Spleen (tissue), 11 donors: ENCODE measurements around the gene CLEC4G. TPM values are rescaled to one million over a fixed set of nuclear protein-coding genes. Genes with fewer than 3 reads are reported as not detected.
A peak's percentile ranks its signal among the peaks of the same experiment; 100 is the strongest.

ENCODE experiments used
- DNase-seq: peaks from one replicate; pipeline ENCODE4 v3.0.0-alpha.2; 2020
- H3K27ac ChIP-seq, 8 donors: fragments of 200-600 bp; sonication (generic) in 7 of 8; 1 replicate in 4 of 8; 2 replicates in 4 of 8; pipeline versions ENCODE4 v1.5.0 to v1.8.0; 2016 to 2021; ENCODE audit warnings: inconsistent platforms in 4 of 8, mild to moderate bottlenecking in 4 of 8, moderate library complexity in 1 of 8
- H3K27me3 ChIP-seq, 7 donors: fragments of 200-600 bp; sonication (generic) in 6 of 7; replicated peaks in 1 of 7; 1 replicate in 4 of 7; 2 replicates in 3 of 7; pipeline versions ENCODE4 v1.5.0 to v1.8.0; 2016 to 2021; ENCODE audit warnings: inconsistent platforms in 3 of 7, mild to moderate bottlenecking in 1 of 7
- H3K36me3 ChIP-seq, 6 donors: fragments of 200-600 bp; sonication (generic) in 5 of 6; 1 replicate in 4 of 6; 2 replicates in 2 of 6; pipeline versions ENCODE4 v1.5.0 to v1.8.0; 2016 to 2021; ENCODE audit warnings: inconsistent platforms in 2 of 6
- H3K4me1 ChIP-seq, 6 donors: fragments of 200-600 bp; sonication (generic) in 5 of 6; 1 replicate in 3 of 6; 2 replicates in 3 of 6; pipeline versions ENCODE4 v1.5.0 to v1.8.0; 2016 to 2021; ENCODE audit warnings: inconsistent platforms in 3 of 6
- H3K4me3 ChIP-seq, 8 donors: fragments of 200-600 bp; sonication (generic) in 7 of 8; 1 replicate in 4 of 8; 2 replicates in 4 of 8; pipeline versions ENCODE4 v1.5.0 to v1.8.0; 2016 to 2021; ENCODE audit warnings: inconsistent platforms in 4 of 8, mild to moderate bottlenecking in 4 of 8, moderate library complexity in 2 of 8
- H3K9me3 ChIP-seq, 8 donors: fragments of 200-600 bp; sonication (generic) in 7 of 8; 1 replicate in 4 of 8; 2 replicates in 4 of 8; pipeline versions ENCODE4 v1.5.0 to v1.8.0; 2016 to 2021; ENCODE audit warnings: inconsistent platforms in 4 of 8
- POLR2A ChIP-seq, 3 donors: fragments of 450-650 bp; IDR thresholded peaks; one replicate each; pipeline ENCODE4 v1.5.1; 2017; ENCODE audit warnings: antibody characterized with exemption in 3 of 3, mild to moderate bottlenecking in 1 of 3
- POLR2AphosphoS5 ChIP-seq, 3 donors: sonication (generic); formaldehyde crosslinking; IDR thresholded peaks; one replicate each; pipeline ENCODE4 v1.5.1; 2017; ENCODE audit warnings: antibody characterized with exemption in 3 of 3
- WGBS, 5 donors: extraction: QIAGEN DNeasy Blood & Tissue Kit in 3 of 5; methylation state at CpG; one replicate each; pipeline versions ENCODE4 v1.1.5 to v1.1.7; 2013 to 2018; 5-methylcytosine and 5-hydroxymethylcytosine counted together
- intact Hi-C: fragments of 100-400 bp; cut with DNase I; formaldehyde crosslinking; loops from one replicate; pipeline ENCODE4 v1.15.0; 2023; ENCODE audit warnings: low total_unique reads
- polyA plus RNA-seq, 3 donors: library from polyadenylated mRNA; stranded (reverse); fragments of 200-250 nt; gene quantifications; one replicate each; pipeline ENCODE4 v1.2.1, GENCODE V29; 2013
- total RNA-seq, 7 donors: library from RNA; depleted of rRNA in 3 of 7; stranded (reverse); fragments of >200 nt in 3 of 7; fragmentation: NEBNext Ultra II Directional in 4 of 7; extraction: Animal tissue kit (Norgen Biotek cat#: 25700) in 4 of 7; gene quantifications; one replicate each; pipeline versions ENCODE4 v1.1.0 to v1.2.1, GENCODE V29; 2016 to 2021
- TF ChIP-seq, protein P1 (sequence below), 11 experiments: fragments of 200-600 bp in 7 of 11; fragments of 450-650 bp in 4 of 11; sonication (generic) in 4 of 11; IDR thresholded peaks in 8 of 11; conservative IDR thresholded peaks in 3 of 11; 1 replicate in 7 of 11; 2 replicates in 4 of 11; pipeline versions ENCODE4 v1.4.0 to v1.8.0; 2016 to 2021; ENCODE audit warnings: antibody characterized with exemption in 11 of 11, inconsistent platforms in 4 of 11, mild to moderate bottlenecking in 1 of 11
- donor health status: healthy with polysubstance abuse.
- donor health status: DM: no; HTN: no; CAD: no; lungs with moderate emphysema.
- donor health status: DM: no; HTN: no; CAD: no.
- donor health status: Bipolar disorder and iron deficiency.
- donor health status: healthy.
- donor health status: DM: no; HTN: no; CAD: no.
- donor health status: DM: yes; HTN: yes; CAD: no.

Gene CLEC4G
- total and polyA plus RNA-seq, 10 donors, result 0.34 to 4.0 (median 1.0) TPM; not detected in 1

DNA sequence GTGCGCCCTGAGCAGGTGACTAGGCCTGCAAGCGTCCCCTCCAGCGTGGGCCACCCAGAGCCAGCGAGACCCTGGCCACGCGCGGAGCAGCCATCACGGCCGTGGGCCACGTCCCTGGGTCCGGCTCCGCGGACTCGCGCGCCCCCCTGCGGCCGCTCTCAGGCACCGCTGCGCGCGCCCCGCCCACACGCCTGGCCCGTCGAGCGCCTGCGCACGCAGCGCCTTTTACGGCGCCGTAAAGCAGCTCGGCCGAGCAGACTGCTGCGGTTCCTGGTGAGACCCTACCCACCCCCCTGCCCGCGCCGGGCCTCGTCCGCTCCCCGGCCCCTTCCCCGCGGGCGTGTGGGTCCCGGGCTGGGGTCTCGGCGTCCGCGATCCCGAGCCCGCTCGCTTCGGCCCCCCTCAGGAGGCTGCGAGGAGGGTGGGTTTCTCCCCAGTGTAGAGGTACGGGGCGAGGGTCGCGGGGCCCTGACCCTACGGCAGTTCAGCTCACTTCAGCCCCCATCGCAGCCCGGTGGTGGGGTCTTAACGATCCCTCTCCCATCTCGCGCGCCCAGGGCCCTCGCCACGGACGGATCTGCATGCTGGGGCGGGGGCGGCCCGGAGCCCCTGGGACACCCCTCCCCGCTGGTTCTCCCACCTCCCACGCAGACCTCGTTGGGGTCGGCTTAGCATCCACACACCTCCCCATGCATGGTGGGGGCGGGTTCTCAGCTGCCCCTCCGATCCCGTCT lies 51.1 kb downstream of the CLEC4G start, which contains the start of gene TRAPPC5:
Gene TRAPPC5 (plus strand): TSS at position 228 of the 734 bp plus-strand sequence. CDS start 1,421 bp downstream, outside the sequence.
- H3K36me3 ChIP-seq, result peaks cover 0 to 39% (median 29%) of the 10 kb centered on the region in 6 donors
- peaks cover 6 to 80% (median 42%) of the 10 kb centered on the region in 6 donors for H3K4me1 ChIP-seq
- intact Hi-C loops, result loop anchor here (5.0 kb wide), 2 partner anchors 113 to 117 kb away; no protein-coding TSS in a partner anchor
- no peaks in the 10 kb centered on the region for H3K9me3 ChIP-seq
- peaks cover 0 to 42% (median 14%) of the 10 kb centered on the region in 7 donors for H3K27me3 ChIP-seq
- peak within 1 kb of the TSS; percentile 78 to 100 (median 94) for H3K4me3 ChIP-seq
- 0 to 1% (median 0%) methylated on average over 24 to 79 of the region's 79 CpGs for WGBS, 5 donors
- TF ChIP-seq, protein P1, sequence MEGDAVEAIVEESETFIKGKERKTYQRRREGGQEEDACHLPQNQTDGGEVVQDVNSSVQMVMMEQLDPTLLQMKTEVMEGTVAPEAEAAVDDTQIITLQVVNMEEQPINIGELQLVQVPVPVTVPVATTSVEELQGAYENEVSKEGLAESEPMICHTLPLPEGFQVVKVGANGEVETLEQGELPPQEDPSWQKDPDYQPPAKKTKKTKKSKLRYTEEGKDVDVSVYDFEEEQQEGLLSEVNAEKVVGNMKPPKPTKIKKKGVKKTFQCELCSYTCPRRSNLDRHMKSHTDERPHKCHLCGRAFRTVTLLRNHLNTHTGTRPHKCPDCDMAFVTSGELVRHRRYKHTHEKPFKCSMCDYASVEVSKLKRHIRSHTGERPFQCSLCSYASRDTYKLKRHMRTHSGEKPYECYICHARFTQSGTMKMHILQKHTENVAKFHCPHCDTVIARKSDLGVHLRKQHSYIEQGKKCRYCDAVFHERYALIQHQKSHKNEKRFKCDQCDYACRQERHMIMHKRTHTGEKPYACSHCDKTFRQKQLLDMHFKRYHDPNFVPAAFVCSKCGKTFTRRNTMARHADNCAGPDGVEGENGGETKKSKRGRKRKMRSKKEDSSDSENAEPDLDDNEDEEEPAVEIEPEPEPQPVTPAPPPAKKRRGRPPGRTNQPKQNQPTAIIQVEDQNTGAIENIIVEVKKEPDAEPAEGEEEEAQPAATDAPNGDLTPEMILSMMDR (IDR thresholded peaks at IDR 0.05 in 8 of 11, conservative IDR thresholded peaks at IDR 0.05 in 3 of 11), result peak; percentile 37 to 100 (median 100)
- TF ChIP-seq POLR2A (IDR thresholded peaks at IDR 0.05) (peak in 2 of 3 donors; percentile 47 to 67), POLR2AphosphoS5 (IDR thresholded peaks at IDR 0.05) (peak; percentile 91 to 93 (median 91))
- peak; percentile 98 for DNase-seq
- peak within 1 kb of the TSS; percentile 78 to 98 (median 96) for H3K27ac ChIP-seq

GRCh38 chr19:7679771-7680605 lies 51.9 kb downstream of the CLEC4G start:
- Histone ChIP-seq H3K27ac (peak overlapping the region in 7 of 8 donors; percentile 91 to 98 (median 97)), H3K27me3 (peaks cover 0 to 47% (median 14%) of the 10 kb centered on the region in 7 donors), H3K36me3 (peaks cover 0 to 31% (median 26%) of the 10 kb centered on the region in 6 donors), H3K4me3 (peak overlapping the region in 7 of 8 donors; percentile 78 to 97 (median 93)), H3K9me3 (no peaks in the 10 kb centered on the region), H3K4me1 (peaks cover 6 to 88% (median 46%) of the 10 kb centered on the region in 6 donors)
- intact Hi-C loops, result loop anchor here (5.0 kb wide), 2 partner anchors 113 to 117 kb away; no protein-coding TSS in a partner anchor
- 50 to 60% (median 56%) methylated on average over 22 of the region's 22 CpGs for WGBS, 5 donors
- TF ChIP-seq POLR2A (IDR thresholded peaks at IDR 0.05) (no peak), POLR2AphosphoS5 (IDR thresholded peaks at IDR 0.05) (no peak)
- TF ChIP-seq, protein P1 (IDR thresholded peaks at IDR 0.05 in 8 of 11, conservative IDR thresholded peaks at IDR 0.05 in 3 of 11), result no peak
- peak; percentile 70 for DNase-seq

DNA sequence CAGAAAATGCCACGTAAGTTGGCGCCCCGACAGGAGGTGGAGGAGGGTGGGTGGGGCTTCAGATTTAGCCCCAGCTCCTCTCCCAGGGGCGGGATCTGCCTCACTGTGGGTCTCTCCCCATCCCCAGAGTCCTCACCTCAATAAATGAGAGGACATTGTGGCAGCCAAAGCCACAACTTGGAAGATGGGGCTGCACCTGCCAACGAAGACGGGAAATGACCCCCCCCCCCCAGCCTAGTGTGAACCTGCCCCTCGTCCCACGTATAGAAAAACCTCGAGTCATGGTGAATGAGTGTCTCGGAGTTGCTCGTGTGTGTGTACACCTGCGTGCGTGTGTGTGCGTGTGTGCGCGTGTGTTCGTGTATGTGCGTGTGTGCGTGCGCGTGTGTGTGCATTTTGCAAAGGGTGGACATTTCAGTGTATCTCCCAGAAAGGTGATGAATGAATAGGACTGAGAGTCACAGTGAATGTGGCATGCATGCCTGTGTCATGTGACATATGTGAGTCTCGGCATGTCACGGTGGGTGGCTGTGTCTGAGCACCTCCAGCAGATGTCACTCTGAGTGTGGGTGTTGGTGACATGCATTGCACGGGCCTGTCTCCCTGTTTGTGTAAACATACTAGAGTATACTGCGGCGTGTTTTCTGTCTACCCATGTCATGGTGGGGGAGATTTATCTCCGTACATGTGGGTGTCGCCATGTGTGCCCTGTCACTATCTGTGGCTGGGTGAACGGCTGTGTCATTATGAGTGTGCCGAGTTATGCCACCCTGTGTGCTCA lies 52.7 kb downstream of the CLEC4G start:
- WGBS, 5 donors, result 37 to 51% (median 42%) methylated on average over 19 to 30 of the region's 30 CpGs
- peak; percentile 91 for DNase-seq
- intact Hi-C loops, result no loop called here
- H3K4me3 ChIP-seq, result peak overlapping the region in 5 of 8 donors; percentile 13 to 96 (median 26)
- TF ChIP-seq, protein P1 (IDR thresholded peaks at IDR 0.05 in 8 of 11, conservative IDR thresholded peaks at IDR 0.05 in 3 of 11), result peak in 10 of 11 experiments; percentile 29 to 69 (median 56)
- no peak for TF ChIP-seq POLR2A (IDR thresholded peaks at IDR 0.05)
- TF ChIP-seq POLR2AphosphoS5 (IDR thresholded peaks at IDR 0.05), result peak in 1 of 3 donors; percentile 12
- peak overlapping the region in 7 of 8 donors; percentile 54 to 98 (median 97) for H3K27ac ChIP-seq
- no peaks in the 10 kb centered on the region for H3K9me3 ChIP-seq
- peaks cover 0 to 23% (median 20%) of the 10 kb centered on the region in 6 donors for H3K36me3 ChIP-seq
- H3K4me1 ChIP-seq, result peaks cover 6 to 95% (median 48%) of the 10 kb centered on the region in 6 donors
- peaks cover 0 to 47% (median 14%) of the 10 kb centered on the region in 7 donors for H3K27me3 ChIP-seq

Other genes with a start within 250 kb of the CLEC4G start
- gene PEX11G, start 243.1 kb downstream of the CLEC4G start, total RNA-seq, result 1 to 10 TPM; 2.3 to 9.6 (median 5.2) TPM
- 1 to 10 TPM; 3.4 to 7.8 (median 4.0) TPM for gene PEX11G, start 243.1 kb downstream of the CLEC4G start, polyA plus RNA-seq
- 10 to 100 TPM; 22.8 to 50.5 (median 43.6) TPM for gene ZNF358, start 216.0 kb downstream of the CLEC4G start, total RNA-seq
- gene ZNF358, start 216.0 kb downstream of the CLEC4G start, polyA plus RNA-seq, result 10 to 100 TPM; 23.8 to 44.6 (median 30.6) TPM
- gene MCOLN1, start 209.5 kb downstream of the CLEC4G start, total RNA-seq, result 100 to 1,000 TPM in 6 of 7 donors, 10 to 100 TPM in 1; 76.9 to 166 (median 131) TPM
- gene MCOLN1, start 209.5 kb downstream of the CLEC4G start, polyA plus RNA-seq, result 100 to 1,000 TPM in 1 of 3 donors, 10 to 100 TPM in 2; 25.1 to 106 (median 68.5) TPM
- 100 to 1,000 TPM; 125 to 225 (median 151) TPM for gene PNPLA6, start 196.4 kb downstream of the CLEC4G start, total RNA-seq
- gene PNPLA6, start 196.4 kb downstream of the CLEC4G start, polyA plus RNA-seq, result 100 to 1,000 TPM in 2 of 3 donors, 10 to 100 TPM in 1; 51.0 to 142 (median 130) TPM
- gene CAMSAP3, start 136.2 kb downstream of the CLEC4G start, total RNA-seq, result 1 to 10 TPM in 3 of 7 donors, under 1 TPM in 4; 0.28 to 1.5 (median 0.85) TPM
- gene CAMSAP3, start 136.2 kb downstream of the CLEC4G start, polyA plus RNA-seq, result under 1 TPM; 0.52 to 0.77 (median 0.76) TPM
- gene XAB2, start 102.6 kb downstream of the CLEC4G start, total RNA-seq, result 10 to 100 TPM; 37.2 to 52.2 (median 41.4) TPM
- gene XAB2, start 102.6 kb downstream of the CLEC4G start, polyA plus RNA-seq, result 10 to 100 TPM; 31.8 to 49.0 (median 48.3) TPM
- gene PET100, start 102.3 kb downstream of the CLEC4G start, total RNA-seq, result 10 to 100 TPM in 6 of 7 donors, 1 to 10 TPM in 1; 8.7 to 94.5 (median 77.3) TPM
- gene PET100, start 102.3 kb downstream of the CLEC4G start, polyA plus RNA-seq, result 100 to 1,000 TPM; 111 to 130 (median 125) TPM
- 1 to 10 TPM in 6 of 7 donors, not detected in 1; 1.5 to 2.7 (median 2.0) TPM for gene PCP2, start 98.4 kb downstream of the CLEC4G start, total RNA-seq
- gene PCP2, start 98.4 kb downstream of the CLEC4G start, polyA plus RNA-seq, result 1 to 10 TPM; 2.5 to 5.9 (median 3.5) TPM
- gene STXBP2, start 95.0 kb downstream of the CLEC4G start, total RNA-seq, result 100 to 1,000 TPM; 144 to 455 (median 185) TPM
- 100 to 1,000 TPM in 1 of 3 donors, 10 to 100 TPM in 2; 58.8 to 198 (median 94.4) TPM for gene STXBP2, start 95.0 kb downstream of the CLEC4G start, polyA plus RNA-seq
- 10 to 100 TPM in 4 of 7 donors, 1 to 10 TPM in 3; 5.4 to 44.0 (median 12.4) TPM for gene RETN, start 63.1 kb downstream of the CLEC4G start, total RNA-seq
- gene RETN, start 63.1 kb downstream of the CLEC4G start, polyA plus RNA-seq, result 10 to 100 TPM; 26.0 to 60.6 (median 51.1) TPM
- 10 to 100 TPM; 12.9 to 95.6 (median 28.7) TPM for gene MCEMP1, start 55.0 kb downstream of the CLEC4G start, total RNA-seq
- 10 to 100 TPM in 2 of 3 donors, 1 to 10 TPM in 1; 3.9 to 23.7 (median 11.7) TPM for gene MCEMP1, start 55.0 kb downstream of the CLEC4G start, polyA plus RNA-seq
- gene TRAPPC5, start 51.3 kb downstream of the CLEC4G start, total RNA-seq, result 10 to 100 TPM; 47.2 to 88.5 (median 77.4) TPM
- gene TRAPPC5, start 51.3 kb downstream of the CLEC4G start, polyA plus RNA-seq, result 100 to 1,000 TPM in 2 of 3 donors, 10 to 100 TPM in 1; 94.3 to 159 (median 128) TPM
- 100 to 1,000 TPM in 1 of 7 donors, 10 to 100 TPM in 6; 26.4 to 121 (median 47.0) TPM for gene FCER2, start 30.0 kb downstream of the CLEC4G start, total RNA-seq
- gene FCER2, start 30.0 kb downstream of the CLEC4G start, polyA plus RNA-seq, result 100 to 1,000 TPM in 2 of 3 donors, 10 to 100 TPM in 1; 48.0 to 108 (median 105) TPM
- 10 to 100 TPM in 2 of 7 donors, 1 to 10 TPM in 5; 1.1 to 22.2 (median 2.2) TPM for gene CD209, start 15.4 kb upstream of the CLEC4G start, total RNA-seq
- gene CD209, start 15.4 kb upstream of the CLEC4G start, polyA plus RNA-seq, result under 1 TPM; 0.42 to 0.56 (median 0.46) TPM
- gene CLEC4M, start 31.1 kb upstream of the CLEC4G start, total RNA-seq, result 1 to 10 TPM in 1 of 7 donors, under 1 TPM in 1, not detected in 5; 0.89 to 3.3 TPM
- gene CLEC4M, start 31.1 kb upstream of the CLEC4G start, polyA plus RNA-seq, result under 1 TPM in 2 of 3 donors, not detected in 1; 0.12 to 0.26 TPM
- gene EVI5L, start 98.1 kb upstream of the CLEC4G start, total RNA-seq, result 10 to 100 TPM in 5 of 7 donors, 1 to 10 TPM in 2; 8.6 to 22.8 (median 13.8) TPM
- 1 to 10 TPM; 3.7 to 9.3 (median 3.7) TPM for gene EVI5L, start 98.1 kb upstream of the CLEC4G start, polyA plus RNA-seq
- under 1 TPM in 4 of 7 donors, not detected in 3; 0.09 to 0.43 (median 0.21) TPM for gene PRR36, start 142.3 kb upstream of the CLEC4G start, total RNA-seq
- under 1 TPM; 0.02 to 0.06 (median 0.06) TPM for gene PRR36, start 142.3 kb upstream of the CLEC4G start, polyA plus RNA-seq
- gene LRRC8E, start 156.4 kb upstream of the CLEC4G start, total RNA-seq, result under 1 TPM in 1 of 7 donors, not detected in 6; 0.37 TPM
- under 1 TPM in 1 of 3 donors, not detected in 2; 0.08 TPM for gene LRRC8E, start 156.4 kb upstream of the CLEC4G start, polyA plus RNA-seq
- 10 to 100 TPM; 19.5 to 41.3 (median 32.9) TPM for gene MAP2K7, start 171.8 kb upstream of the CLEC4G start, total RNA-seq
- 10 to 100 TPM; 12.4 to 44.3 (median 18.9) TPM for gene MAP2K7, start 171.8 kb upstream of the CLEC4G start, polyA plus RNA-seq
- gene TGFBR3L, start 182.7 kb upstream of the CLEC4G start, total RNA-seq, result not detected
- under 1 TPM in 1 of 3 donors, not detected in 2; 0.11 TPM for gene TGFBR3L, start 182.7 kb upstream of the CLEC4G start, polyA plus RNA-seq
- 10 to 100 TPM; 13.8 to 23.9 (median 17.7) TPM for gene SNAPC2, start 188.2 kb upstream of the CLEC4G start, total RNA-seq
- 10 to 100 TPM; 13.1 to 23.0 (median 19.3) TPM for gene SNAPC2, start 188.2 kb upstream of the CLEC4G start, polyA plus RNA-seq
- gene CTXN1, start 194.0 kb upstream of the CLEC4G start, total RNA-seq, result 1 to 10 TPM; 1.2 to 4.4 (median 2.1) TPM
- gene CTXN1, start 194.0 kb upstream of the CLEC4G start, polyA plus RNA-seq, result under 1 TPM; 0.11 to 0.96 (median 0.64) TPM
- 10 to 100 TPM; 33.2 to 94.9 (median 63.5) TPM for gene TIMM44, start 211.6 kb upstream of the CLEC4G start, total RNA-seq
- 10 to 100 TPM; 37.4 to 67.3 (median 66.0) TPM for gene TIMM44, start 211.6 kb upstream of the CLEC4G start, polyA plus RNA-seq